Liver (tissue), 9 donors: ENCODE data around the gene RNF157. TPM values are rescaled to one million over a fixed set of nuclear protein-coding genes. Genes with fewer than 3 reads are reported as not detected.

Source experiments
- DNase-seq: peaks from one replicate; pipeline ENCODE4 v3.0.0-alpha.2; 2017; ENCODE audit warnings: low spot score
- H3K27ac ChIP-seq, 2 donors: one replicate each; pipeline ENCODE4 v1.7.0; 2013; ENCODE audit warnings: inconsistent platforms in 2 of 2, low read length in 2 of 2, control low read depth in 1 of 2, low read depth in 1 of 2, mild to moderate bottlenecking in 1 of 2
- H3K27me3 ChIP-seq, 4 donors: one replicate each; pipeline versions ENCODE4 v1.6.1 to v1.7.0; 2013; ENCODE audit warnings: low read length in 3 of 4, inconsistent platforms in 1 of 4, mild to moderate bottlenecking in 1 of 4, moderate library complexity in 1 of 4; ENCODE audit not compliant: control insufficient read depth in 4 of 4, insufficient read depth in 4 of 4
- H3K36me3 ChIP-seq, 4 donors: one replicate each; pipeline versions ENCODE4 v1.6.1 to v1.7.0; 2013; ENCODE audit warnings: low read length in 3 of 4, mild to moderate bottlenecking in 3 of 4, low read depth in 1 of 4, moderate library complexity in 1 of 4; ENCODE audit not compliant: control insufficient read depth in 4 of 4, insufficient read depth in 3 of 4
- H3K4me1 ChIP-seq, 4 donors: one replicate each; pipeline versions ENCODE4 v1.6.1 to v1.7.0; 2013; ENCODE audit warnings: low read length in 3 of 4, mild to moderate bottlenecking in 3 of 4, moderate library complexity in 1 of 4; ENCODE audit not compliant: control insufficient read depth in 4 of 4, insufficient read depth in 4 of 4
- H3K4me3 ChIP-seq, 3 donors: one replicate each; pipeline versions ENCODE4 v1.6.1 to v1.7.0; 2013; ENCODE audit warnings: low read length in 3 of 3, control low read depth in 1 of 3, low read depth in 1 of 3, mild to moderate bottlenecking in 1 of 3
- H3K9ac ChIP-seq, 2 donors: one replicate each; pipeline ENCODE4 v1.7.0; 2013; ENCODE audit warnings: low read length in 2 of 2, mild to moderate bottlenecking in 2 of 2, moderate library complexity in 2 of 2, control low read depth in 1 of 2, low read depth in 1 of 2
- H3K9me3 ChIP-seq, 4 donors: one replicate each; pipeline versions ENCODE4 v1.6.1 to v1.7.0; 2013; ENCODE audit warnings: low read length in 3 of 4; ENCODE audit not compliant: control insufficient read depth in 4 of 4
- EGR1 ChIP-seq, 2 donors: IDR thresholded peaks; 2 replicates each; pipeline ENCODE4 v1.6.1; 2016 to 2018; ENCODE audit warnings: antibody characterized with exemption in 2 of 2, low read depth in 2 of 2
- FOXA1 ChIP-seq: IDR thresholded peaks from 2 replicates; pipeline ENCODE4 v1.6.1; 2016; ENCODE audit warnings: antibody characterized with exemption
- FOXA2 ChIP-seq: IDR thresholded peaks from 2 replicates; pipeline ENCODE4 v1.6.1; 2016; ENCODE audit warnings: antibody characterized with exemption
- GABPA ChIP-seq, 2 donors: IDR thresholded peaks in 1 of 2; conservative IDR thresholded peaks in 1 of 2; 2 replicates each; pipeline ENCODE4 v1.6.1; 2016; ENCODE audit warnings: antibody characterized with exemption in 2 of 2, mild to moderate bottlenecking in 1 of 2, moderate library complexity in 1 of 2
- HNF4A ChIP-seq, 2 donors: conservative IDR thresholded peaks; 2 replicates each; pipeline ENCODE4 v1.6.1; 2016; ENCODE audit warnings: antibody characterized with exemption in 2 of 2, mild to moderate bottlenecking in 2 of 2
- HNF4G ChIP-seq: IDR thresholded peaks from 2 replicates; pipeline ENCODE4 v1.6.1; 2016; ENCODE audit warnings: antibody characterized with exemption
- JUND ChIP-seq, 2 donors: IDR thresholded peaks; 2 replicates each; pipeline ENCODE4 v1.6.1; 2016; ENCODE audit warnings: antibody characterized with exemption in 2 of 2
- NR2F2 ChIP-seq: IDR thresholded peaks from 2 replicates; pipeline ENCODE4 v1.6.1; 2016; ENCODE audit warnings: antibody characterized with exemption
- RAD21 ChIP-seq, 2 donors: IDR thresholded peaks; 2 replicates each; pipeline ENCODE4 v1.6.1; 2016; ENCODE audit warnings: antibody characterized with exemption in 2 of 2, mild to moderate bottlenecking in 2 of 2
- RXRA ChIP-seq, 2 donors: IDR thresholded peaks; 2 replicates each; pipeline ENCODE4 v1.6.1; 2017 to 2018; ENCODE audit warnings: antibody characterized with exemption in 2 of 2, mild to moderate bottlenecking in 1 of 2
- SP1 ChIP-seq: IDR thresholded peaks from 2 replicates; pipeline ENCODE4 v1.6.1; 2018; ENCODE audit warnings: antibody characterized with exemption, mild to moderate bottlenecking
- TAF1 ChIP-seq: conservative IDR thresholded peaks from 2 replicates; pipeline ENCODE4 v1.6.1; 2016; ENCODE audit warnings: antibody characterized with exemption, mild to moderate bottlenecking
- YY1 ChIP-seq: IDR thresholded peaks from 2 replicates; pipeline ENCODE4 v1.6.1; 2016; ENCODE audit warnings: antibody characterized with exemption, mild to moderate bottlenecking
- WGBS: extraction: QIAGEN DNeasy Blood & Tissue Kit; methylation state at CpG from one replicate; pipeline ENCODE4 v1.1.7; 2013; 5-methylcytosine and 5-hydroxymethylcytosine counted together
- polyA plus RNA-seq, 2 donors: library from polyadenylated mRNA; stranded (reverse) in 1 of 2; unstranded in 1 of 2; fragments of 200-250 nt in 1 of 2; fragments of >200 nt in 1 of 2; fragmentation: Nextera tagmentation in 1 of 2; extraction: Ambion mirVana in 1 of 2; gene quantifications; one replicate each; pipeline versions ENCODE4 v1.2.1 to v1.2.3, GENCODE V29; 2013 to 2015
- total RNA-seq, 2 donors: library from RNA; depleted of rRNA; stranded (reverse); fragments of >200 nt; gene quantifications; one replicate each; pipeline ENCODE4 v1.2.3, GENCODE V29; 2014
- TF ChIP-seq, protein P1 (sequence below): fragments of 150-350 bp; IDR thresholded peaks from 2 replicates; pipeline ENCODE4 v1.5.1; 2017; ENCODE audit warnings: improper control_type of control experiment, low read depth, low read length; ENCODE audit not compliant: missing input control
- TF ChIP-seq, protein P2 (sequence below): IDR thresholded peaks from 2 replicates; pipeline ENCODE4 v1.6.1; 2016; ENCODE audit warnings: antibody characterized with exemption, mild to moderate bottlenecking
- TF ChIP-seq, protein P3 (sequence below): IDR thresholded peaks from 2 replicates; pipeline ENCODE4 v1.6.1; 2016; ENCODE audit warnings: antibody characterized with exemption
- TF ChIP-seq, protein P4 (sequence below): IDR thresholded peaks from 2 replicates; pipeline ENCODE4 v1.6.1; 2016; ENCODE audit warnings: antibody characterized with exemption
- TF ChIP-seq, protein P5 (sequence below): IDR thresholded peaks from 2 replicates; pipeline ENCODE4 v1.6.1; 2016; ENCODE audit warnings: antibody characterized with exemption
- donor health status: healthy.
- donor health status: healthy.
- donor health status: healthy.
- donor health status: healthy.
- donor health status: healthy.

RNF157 gene
- total and polyA plus RNA-seq, 4 donors = 0.42 to 2.9 (median 0.66) TPM

DNA sequence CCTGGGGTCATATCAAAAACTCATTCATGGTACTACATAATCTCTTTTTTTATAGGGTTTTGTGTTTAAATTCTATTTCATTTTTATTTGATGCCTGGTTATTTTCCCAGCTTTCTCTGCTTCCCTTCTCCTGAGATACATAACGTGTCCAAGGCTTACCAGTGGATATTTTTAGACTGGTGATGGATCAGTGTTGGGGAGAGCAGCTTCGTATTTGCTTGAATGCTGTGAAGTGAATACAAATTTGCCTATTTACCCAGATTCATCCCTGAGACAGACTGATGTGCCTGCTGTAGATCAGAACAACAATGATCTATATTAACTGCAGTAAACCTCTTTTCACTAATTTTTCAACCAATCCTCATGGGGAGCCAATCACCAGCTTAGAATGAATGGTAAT lies 56.0 kb downstream of the RNF157 start (continued):
- TF ChIP-seq, protein P1, sequence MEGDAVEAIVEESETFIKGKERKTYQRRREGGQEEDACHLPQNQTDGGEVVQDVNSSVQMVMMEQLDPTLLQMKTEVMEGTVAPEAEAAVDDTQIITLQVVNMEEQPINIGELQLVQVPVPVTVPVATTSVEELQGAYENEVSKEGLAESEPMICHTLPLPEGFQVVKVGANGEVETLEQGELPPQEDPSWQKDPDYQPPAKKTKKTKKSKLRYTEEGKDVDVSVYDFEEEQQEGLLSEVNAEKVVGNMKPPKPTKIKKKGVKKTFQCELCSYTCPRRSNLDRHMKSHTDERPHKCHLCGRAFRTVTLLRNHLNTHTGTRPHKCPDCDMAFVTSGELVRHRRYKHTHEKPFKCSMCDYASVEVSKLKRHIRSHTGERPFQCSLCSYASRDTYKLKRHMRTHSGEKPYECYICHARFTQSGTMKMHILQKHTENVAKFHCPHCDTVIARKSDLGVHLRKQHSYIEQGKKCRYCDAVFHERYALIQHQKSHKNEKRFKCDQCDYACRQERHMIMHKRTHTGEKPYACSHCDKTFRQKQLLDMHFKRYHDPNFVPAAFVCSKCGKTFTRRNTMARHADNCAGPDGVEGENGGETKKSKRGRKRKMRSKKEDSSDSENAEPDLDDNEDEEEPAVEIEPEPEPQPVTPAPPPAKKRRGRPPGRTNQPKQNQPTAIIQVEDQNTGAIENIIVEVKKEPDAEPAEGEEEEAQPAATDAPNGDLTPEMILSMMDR = no peak
- TF ChIP-seq NR2F2 (no peak), EGR1 (IDR thresholded peaks at IDR 0.05; ENCODE audit: low read depth in 2 of 2) (no peak)

DNA sequence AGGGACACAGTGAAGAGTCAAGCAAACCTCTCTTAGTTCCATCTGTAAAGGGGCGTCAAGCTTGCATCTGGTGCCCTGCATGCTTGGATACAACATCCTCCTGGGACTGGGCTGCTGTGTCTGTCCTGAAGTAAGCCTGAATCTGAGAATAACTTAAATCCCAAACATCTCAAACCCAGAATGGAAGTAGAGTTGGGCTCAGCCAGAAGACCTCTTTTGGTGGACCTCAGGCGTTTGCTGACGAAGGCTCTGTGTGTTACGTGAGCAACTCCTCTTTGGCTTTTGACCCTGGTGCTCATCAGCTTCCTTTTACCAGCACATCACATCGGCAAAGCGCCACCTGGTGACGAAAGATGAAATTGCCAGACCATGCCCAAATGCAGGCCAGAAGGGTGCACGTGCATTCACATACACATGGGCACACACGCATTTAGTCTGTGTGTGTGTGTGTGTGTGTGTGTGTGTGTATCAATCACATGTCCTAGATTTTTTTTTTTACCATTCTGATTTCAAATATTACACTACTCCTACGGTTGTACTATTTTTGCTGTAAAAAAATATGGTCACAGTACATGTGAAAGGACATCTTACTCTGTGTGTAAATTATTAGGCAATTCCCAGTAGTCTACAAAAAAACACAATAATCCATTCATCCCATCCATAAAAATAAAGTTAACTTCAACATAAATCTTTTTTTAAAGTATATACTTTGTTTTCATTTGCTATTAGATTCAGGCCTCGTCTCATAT lies 58.1 kb downstream of the RNF157 start:
- Histone ChIP-seq H3K27ac (no peak overlapping the region), H3K9ac (no peak overlapping the region), H3K4me3 (no peak overlapping the region), H3K4me1 (peaks cover 0 to 9% (median 1%) of the 10 kb centered on the region in 4 donors), H3K27me3 (no peaks in the 10 kb centered on the region), H3K9me3 (no peaks in the 10 kb centered on the region), H3K36me3 (no peaks in the 10 kb centered on the region)
- TF ChIP-seq GABPA (IDR thresholded peaks at IDR 0.05 in 1 of 2, conservative IDR thresholded peaks at IDR 0.05 in 1 of 2) = no peak
- peak; percentile 94 for TF ChIP-seq NR2F2
- no peak for TF ChIP-seq HNF4G
- peak; percentile 85 to 96 for TF ChIP-seq RAD21 (IDR thresholded peaks at IDR 0.05)
- TF ChIP-seq TAF1 = no peak
- TF ChIP-seq FOXA1 = peak; percentile 7
- no peak for TF ChIP-seq JUND (IDR thresholded peaks at IDR 0.05)
- no peak for TF ChIP-seq YY1
- TF ChIP-seq, protein P2, sequence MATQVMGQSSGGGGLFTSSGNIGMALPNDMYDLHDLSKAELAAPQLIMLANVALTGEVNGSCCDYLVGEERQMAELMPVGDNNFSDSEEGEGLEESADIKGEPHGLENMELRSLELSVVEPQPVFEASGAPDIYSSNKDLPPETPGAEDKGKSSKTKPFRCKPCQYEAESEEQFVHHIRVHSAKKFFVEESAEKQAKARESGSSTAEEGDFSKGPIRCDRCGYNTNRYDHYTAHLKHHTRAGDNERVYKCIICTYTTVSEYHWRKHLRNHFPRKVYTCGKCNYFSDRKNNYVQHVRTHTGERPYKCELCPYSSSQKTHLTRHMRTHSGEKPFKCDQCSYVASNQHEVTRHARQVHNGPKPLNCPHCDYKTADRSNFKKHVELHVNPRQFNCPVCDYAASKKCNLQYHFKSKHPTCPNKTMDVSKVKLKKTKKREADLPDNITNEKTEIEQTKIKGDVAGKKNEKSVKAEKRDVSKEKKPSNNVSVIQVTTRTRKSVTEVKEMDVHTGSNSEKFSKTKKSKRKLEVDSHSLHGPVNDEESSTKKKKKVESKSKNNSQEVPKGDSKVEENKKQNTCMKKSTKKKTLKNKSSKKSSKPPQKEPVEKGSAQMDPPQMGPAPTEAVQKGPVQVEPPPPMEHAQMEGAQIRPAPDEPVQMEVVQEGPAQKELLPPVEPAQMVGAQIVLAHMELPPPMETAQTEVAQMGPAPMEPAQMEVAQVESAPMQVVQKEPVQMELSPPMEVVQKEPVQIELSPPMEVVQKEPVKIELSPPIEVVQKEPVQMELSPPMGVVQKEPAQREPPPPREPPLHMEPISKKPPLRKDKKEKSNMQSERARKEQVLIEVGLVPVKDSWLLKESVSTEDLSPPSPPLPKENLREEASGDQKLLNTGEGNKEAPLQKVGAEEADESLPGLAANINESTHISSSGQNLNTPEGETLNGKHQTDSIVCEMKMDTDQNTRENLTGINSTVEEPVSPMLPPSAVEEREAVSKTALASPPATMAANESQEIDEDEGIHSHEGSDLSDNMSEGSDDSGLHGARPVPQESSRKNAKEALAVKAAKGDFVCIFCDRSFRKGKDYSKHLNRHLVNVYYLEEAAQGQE = no peak
- no peak for TF ChIP-seq EGR1 (IDR thresholded peaks at IDR 0.05; ENCODE audit: low read depth in 2 of 2)
- TF ChIP-seq, protein P3, sequence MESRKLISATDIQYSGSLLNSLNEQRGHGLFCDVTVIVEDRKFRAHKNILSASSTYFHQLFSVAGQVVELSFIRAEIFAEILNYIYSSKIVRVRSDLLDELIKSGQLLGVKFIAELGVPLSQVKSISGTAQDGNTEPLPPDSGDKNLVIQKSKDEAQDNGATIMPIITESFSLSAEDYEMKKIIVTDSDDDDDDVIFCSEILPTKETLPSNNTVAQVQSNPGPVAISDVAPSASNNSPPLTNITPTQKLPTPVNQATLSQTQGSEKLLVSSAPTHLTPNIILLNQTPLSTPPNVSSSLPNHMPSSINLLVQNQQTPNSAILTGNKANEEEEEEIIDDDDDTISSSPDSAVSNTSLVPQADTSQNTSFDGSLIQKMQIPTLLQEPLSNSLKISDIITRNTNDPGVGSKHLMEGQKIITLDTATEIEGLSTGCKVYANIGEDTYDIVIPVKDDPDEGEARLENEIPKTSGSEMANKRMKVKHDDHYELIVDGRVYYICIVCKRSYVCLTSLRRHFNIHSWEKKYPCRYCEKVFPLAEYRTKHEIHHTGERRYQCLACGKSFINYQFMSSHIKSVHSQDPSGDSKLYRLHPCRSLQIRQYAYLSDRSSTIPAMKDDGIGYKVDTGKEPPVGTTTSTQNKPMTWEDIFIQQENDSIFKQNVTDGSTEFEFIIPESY = no peak
- TF ChIP-seq RXRA (IDR thresholded peaks at IDR 0.05) = peak; percentile 42 to 62
- TF ChIP-seq, protein P4, sequence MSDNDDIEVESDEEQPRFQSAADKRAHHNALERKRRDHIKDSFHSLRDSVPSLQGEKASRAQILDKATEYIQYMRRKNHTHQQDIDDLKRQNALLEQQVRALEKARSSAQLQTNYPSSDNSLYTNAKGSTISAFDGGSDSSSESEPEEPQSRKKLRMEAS = peak; percentile 72
- TF ChIP-seq SP1 = no peak
- TF ChIP-seq HNF4A (conservative IDR thresholded peaks at IDR 0.05) = peak; percentile 41 to 49
- TF ChIP-seq, protein P5, sequence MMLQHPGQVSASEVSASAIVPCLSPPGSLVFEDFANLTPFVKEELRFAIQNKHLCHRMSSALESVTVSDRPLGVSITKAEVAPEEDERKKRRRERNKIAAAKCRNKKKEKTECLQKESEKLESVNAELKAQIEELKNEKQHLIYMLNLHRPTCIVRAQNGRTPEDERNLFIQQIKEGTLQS = no peak
- TF ChIP-seq, protein P1 = peak; percentile 93
- no peak for TF ChIP-seq FOXA2
- 14% methylated on average over 11 of the region's 11 CpGs for WGBS
- peak; percentile 93 for DNase-seq
